ENCODE measurements around the gene LRIG1.

GRCh38 chr3:66390013-66390412 lies 110.8 kb downstream of the LRIG1 start:
- no peak for TF ChIP-seq POLR2AphosphoS5 (IDR thresholded peaks at IDR 0.05)
- TF ChIP-seq CTCF (IDR thresholded peaks at IDR 0.05), result no peak

Measured in sigmoid colon (tissue), 4 donors.